HEK293T (cell line): ENCODE results near the gene KREMEN1.

Experiments used
- ARNT ChIP-seq: fragments of 450-650 bp; IDR thresholded peaks from 2 replicates; pipeline ENCODE4 v1.6.1; 2017; ENCODE audit warnings: mild to moderate bottlenecking
- ELF4 ChIP-seq: fragments of 450-650 bp; IDR thresholded peaks from 2 replicates; pipeline ENCODE4 v1.6.1; 2017; ENCODE audit warnings: antibody characterized with exemption
- ZNF384 ChIP-seq: fragments of 450-650 bp; IDR thresholded peaks from 2 replicates; pipeline ENCODE4 v1.6.1; 2016

- no peak for TF ChIP-seq ARNT
- TF ChIP-seq ZNF384, result no peak
- no peak for TF ChIP-seq ELF4
These were observed 17.2 kb downstream of the KREMEN1 start for GRCh38 chr22:29090039-29090438.
